ENCODE data around the gene PDE4D.
A peak's percentile ranks its signal among the peaks of the same experiment; 100 is the strongest.
"Not testable (repeated sequence)": the region's sequence is repeated elsewhere in the genome, so short reads cannot be mapped to it uniquely, and the experiment has no call there.

PDE4D gene

GRCh38 chr5:59416026-59416425 is 477.5 kb downstream of the PDE4D start:
- no peak for DNase-seq (ENCODE audit: low read depth, low spot score)
- no peak overlapping the region for H3K27ac ChIP-seq

GRCh38 chr5:59412428-59412827 is 481.1 kb downstream of the PDE4D start:
- H3K27ac ChIP-seq: no peak overlapping the region
- DNase-seq (ENCODE audit: low read depth, low spot score): no peak

DNA sequence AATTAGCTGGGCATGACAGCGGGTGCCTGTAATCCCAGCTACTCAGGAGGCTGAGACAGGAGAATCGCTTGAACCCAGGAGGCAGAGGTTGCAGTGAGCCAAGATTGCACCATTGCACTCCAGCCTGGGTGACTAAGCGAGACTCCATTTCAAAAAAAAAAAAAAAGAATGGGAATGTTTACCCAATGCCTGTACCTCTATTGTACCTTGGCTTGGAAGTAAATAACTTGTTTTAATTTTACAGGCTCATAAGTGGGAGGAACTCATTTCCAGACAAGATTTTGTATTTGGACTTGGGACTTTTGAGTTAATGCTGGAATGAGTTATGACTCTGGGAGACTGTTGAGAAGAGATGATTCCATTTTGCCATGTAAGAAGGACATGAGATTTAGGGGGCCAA is 484.5 kb downstream of the PDE4D start:
- DNase-seq (ENCODE audit: low read depth, low spot score); H3K27ac ChIP-seq: not testable (repeated sequence)

GRCh38 chr5:59407967-59408366 is 485.6 kb downstream of the PDE4D start:
- no peak for DNase-seq (ENCODE audit: low read depth, low spot score)
- H3K27ac ChIP-seq: no peak overlapping the region

DNA sequence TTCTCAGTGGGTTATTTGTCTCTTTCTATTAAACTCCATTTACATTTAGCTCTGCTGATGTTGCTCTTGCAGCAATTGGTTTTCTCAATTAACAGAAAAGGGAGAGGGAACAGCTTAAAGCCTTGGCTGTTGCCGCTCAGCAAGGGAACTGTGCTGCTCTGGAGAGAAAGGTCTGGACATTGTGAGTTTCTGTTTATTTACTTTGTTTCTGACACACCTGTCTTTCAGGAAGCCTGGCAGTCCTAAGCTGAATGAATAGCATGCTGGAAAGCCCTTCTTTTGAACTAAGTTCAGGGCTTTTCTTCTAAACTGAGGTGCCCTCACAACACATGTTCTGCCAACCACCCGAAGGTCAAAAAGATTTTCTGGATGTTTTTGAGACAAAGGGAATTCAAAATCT is 491.9 kb downstream of the PDE4D start:
- no peak overlapping the region for H3K27ac ChIP-seq
- no peak for DNase-seq (ENCODE audit: low read depth, low spot score)

DNA sequence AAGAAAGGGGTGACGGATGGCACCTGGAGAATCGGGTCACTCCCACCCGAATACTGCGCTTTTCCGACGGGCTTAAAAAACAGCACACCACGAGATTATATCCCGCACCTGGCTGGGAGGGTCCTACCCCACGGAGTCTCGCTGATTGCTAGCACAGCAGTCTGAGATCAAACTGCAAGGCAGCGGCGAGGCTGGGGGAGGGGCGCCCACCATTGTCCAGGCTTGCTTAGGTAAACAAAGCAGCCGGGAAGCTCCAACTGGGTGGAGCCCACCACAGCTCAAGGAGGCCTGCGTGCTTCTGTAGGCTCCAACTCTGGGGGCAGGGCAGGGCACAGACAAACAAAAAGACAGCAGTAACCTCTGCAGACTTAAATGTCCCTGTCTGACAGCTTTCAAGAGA is 498.6 kb downstream of the PDE4D start:
- not testable (repeated sequence) for DNase-seq (ENCODE audit: low read depth, low spot score); H3K27ac ChIP-seq

DNA sequence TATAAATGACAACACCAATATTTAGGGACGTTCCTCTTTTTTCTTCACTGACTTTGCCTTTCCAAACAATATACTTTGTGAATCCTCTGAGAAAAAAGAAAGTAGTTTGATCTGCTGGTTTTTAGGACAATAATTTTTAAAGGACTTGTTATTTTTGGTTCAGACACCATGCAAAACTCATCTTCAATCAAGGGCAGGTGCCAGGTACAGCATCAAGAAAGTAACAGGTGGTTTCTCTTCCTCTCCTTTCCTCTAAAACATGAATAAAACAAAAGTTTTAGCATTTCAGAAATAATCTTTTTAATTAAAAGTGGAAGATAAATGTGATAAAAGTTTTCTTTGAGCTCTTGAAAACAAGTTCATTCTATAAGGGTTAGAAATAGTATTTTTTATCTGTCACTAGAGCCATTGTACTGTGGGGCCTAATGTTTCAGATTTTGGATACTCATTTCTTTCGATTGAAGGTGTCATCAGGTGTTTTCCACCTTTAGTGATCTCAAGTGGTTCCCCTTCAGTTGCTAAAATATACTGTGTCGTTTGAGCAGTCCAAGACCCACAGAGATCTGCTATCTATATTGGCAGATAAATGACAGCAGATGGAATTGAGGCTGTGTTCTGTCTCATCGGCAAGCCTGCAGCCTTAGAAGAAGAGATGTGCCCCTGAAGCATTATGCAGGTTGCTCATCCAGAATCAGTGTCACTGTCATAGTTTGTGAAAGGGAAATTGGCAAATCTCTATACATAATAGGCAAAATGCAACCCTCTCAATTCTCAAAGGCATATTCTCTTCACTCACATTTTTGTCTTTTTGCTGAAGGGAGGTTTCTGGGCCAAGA is 499.7 kb downstream of the PDE4D start:
- H3K27ac ChIP-seq: no peak overlapping the region
- DNase-seq (ENCODE audit: low read depth, low spot score): no peak

DNA sequence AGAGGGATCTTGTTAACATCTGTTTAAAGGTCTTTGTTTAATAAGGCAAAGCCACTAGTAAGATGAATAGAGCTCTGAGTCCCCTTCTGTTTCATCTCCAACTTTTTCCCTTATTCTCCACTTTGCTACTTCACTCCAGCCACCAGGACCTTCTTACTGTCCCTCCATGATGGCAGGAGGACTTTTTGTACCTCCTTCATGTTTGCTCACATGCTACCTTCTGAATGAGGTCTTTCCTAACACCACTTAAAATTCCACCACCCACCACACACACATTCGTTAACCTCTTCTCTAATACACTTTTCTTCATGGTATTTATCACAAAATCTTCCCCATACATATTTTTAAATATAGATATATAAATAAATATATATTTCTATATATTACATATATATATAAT is 501.9 kb downstream of the PDE4D start:
- H3K27ac ChIP-seq: no peak overlapping the region

DNA sequence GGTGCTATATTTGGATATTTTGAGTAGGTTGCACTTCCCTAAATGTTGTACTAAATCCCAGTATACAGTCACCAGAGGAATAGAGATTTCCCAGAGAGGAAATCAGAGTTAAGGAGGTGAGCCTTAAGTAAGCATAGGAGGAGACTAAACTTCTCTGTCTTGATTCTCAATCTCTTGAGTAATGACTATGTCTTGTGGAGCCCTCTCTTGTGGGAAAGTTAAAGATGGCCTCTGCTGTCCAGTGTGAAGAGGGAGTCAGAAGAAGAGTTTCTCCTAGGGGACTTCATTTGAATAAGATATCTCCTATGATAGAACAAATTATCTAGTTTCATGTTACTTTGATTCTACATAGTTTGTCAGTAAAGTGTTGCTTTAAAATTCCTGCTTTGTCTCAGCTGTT is 502.5 kb downstream of the PDE4D start:
- H3K27ac ChIP-seq: no peak overlapping the region
- no peak for DNase-seq (ENCODE audit: low read depth, low spot score)

More for the DNA sequence above, 501.9 kb downstream of the PDE4D start:
- DNase-seq (ENCODE audit: low read depth, low spot score): no peak

DNA sequence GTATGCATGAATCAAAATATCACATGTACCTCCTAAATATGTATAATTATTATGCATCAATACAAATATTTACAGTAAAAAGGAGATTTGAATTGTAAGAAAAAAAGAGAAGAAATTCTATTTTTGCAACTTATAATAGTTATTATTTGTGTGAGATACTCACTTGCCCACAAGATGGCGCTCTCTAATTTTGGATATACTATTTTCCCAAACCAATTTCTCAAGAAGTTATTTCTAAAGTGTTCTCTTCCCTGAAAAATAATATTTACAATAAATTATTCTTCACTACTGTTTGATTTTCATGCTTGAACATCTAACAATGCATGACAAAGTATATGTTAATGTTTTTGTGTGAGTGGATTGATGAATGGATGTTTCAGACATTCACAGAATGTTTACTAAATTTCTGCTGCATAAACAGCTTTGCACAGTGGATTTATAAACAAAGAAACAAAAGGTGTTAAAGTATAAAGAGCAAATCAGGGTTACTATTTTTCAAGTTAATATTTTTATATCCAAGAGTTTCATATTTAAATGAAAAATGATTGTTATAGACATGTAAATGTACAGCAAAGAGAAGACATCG is 503.4 kb downstream of the PDE4D start:
- no peak for DNase-seq (ENCODE audit: low read depth, low spot score)
- no peak overlapping the region for H3K27ac ChIP-seq

DNA sequence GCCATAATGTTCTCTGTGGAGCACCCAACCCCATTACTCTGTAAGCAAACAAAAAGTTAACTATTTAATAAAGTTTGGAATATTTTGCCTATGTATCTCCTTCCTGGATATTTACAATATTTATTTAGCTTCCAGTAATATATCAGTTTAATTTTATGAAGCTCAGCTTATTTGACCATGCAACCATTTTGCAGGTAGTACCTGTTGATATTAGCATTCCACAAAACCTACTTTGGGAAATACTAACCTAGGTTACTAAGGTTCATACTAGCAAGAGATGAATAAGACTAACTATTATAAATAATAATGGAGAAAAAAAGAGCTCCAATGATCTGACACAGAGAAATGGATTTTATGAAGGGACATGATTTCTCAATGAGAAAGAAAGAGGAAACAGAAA is 506.4 kb downstream of the PDE4D start:
- no peak for DNase-seq (ENCODE audit: low read depth, low spot score)
- H3K27ac ChIP-seq: no peak overlapping the region

- DNase-seq (ENCODE audit: low read depth, low spot score): no peak
- no peak overlapping the region for H3K27ac ChIP-seq
These were observed 507.8 kb downstream of the PDE4D start for GRCh38 chr5:59385700-59386099.

GRCh38 chr5:59380350-59380951 is 513.1 kb downstream of the PDE4D start:
- H3K27ac ChIP-seq: no peak overlapping the region
- DNase-seq (ENCODE audit: low read depth, low spot score): peak; percentile 24

DNA sequence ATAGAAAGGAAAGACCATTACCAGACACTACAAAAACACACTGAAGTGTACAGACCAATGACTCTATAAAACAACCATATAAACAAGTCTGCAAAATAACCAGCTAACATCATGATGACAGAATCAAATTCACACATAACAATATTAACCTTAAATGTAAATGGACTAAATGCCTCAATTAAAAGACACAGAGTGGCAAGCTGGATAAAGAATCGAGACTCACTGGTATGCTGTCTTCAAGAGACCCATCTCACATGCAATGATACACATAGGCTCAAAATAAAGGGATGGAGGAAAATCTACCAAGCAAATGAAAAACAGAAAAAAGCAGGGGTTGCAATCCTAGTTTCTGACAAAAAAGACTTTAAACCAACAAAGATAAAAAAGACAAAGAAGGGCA is 519.5 kb downstream of the PDE4D start:
- not testable (repeated sequence) for DNase-seq (ENCODE audit: low read depth, low spot score); H3K27ac ChIP-seq

GRCh38 chr5:59371525-59372127 is 521.9 kb downstream of the PDE4D start:
- no peak overlapping the region for H3K27ac ChIP-seq
- DNase-seq (ENCODE audit: low read depth, low spot score): no peak

- H3K27ac ChIP-seq: no peak overlapping the region
- no peak for DNase-seq (ENCODE audit: low read depth, low spot score)
These were observed 524.6 kb downstream of the PDE4D start for GRCh38 chr5:59368951-59369350.

DNA sequence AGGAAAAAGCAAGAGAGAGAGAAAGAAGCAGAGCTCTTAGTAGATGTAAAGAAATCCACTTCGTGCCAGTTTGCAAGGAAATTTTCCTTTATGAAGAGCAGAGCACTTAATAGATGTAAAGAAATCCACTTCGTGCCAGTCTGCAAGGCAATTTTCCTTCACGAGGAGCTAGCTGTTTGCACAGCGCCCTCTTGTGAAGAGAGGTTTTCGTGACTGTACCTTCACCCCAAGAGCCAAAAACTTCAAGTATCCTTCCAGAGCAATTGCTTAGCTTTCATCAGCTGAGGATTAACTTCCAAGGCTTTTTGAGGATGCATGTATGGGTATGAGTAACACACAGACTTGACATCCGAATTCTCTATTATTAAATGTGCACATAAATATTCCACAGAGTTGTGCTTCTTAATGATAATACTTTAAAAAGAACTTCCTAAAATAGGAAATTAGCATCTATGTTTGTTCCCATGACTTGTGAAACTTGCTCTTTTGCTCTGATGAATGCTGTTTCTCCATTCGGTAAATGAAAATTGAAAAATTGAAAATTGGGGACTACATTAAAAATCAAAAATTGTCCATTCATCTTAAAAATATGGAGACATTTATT is 525.6 kb downstream of the PDE4D start:
- no peak for DNase-seq (ENCODE audit: low read depth, low spot score)
- H3K27ac ChIP-seq: no peak overlapping the region

DNA sequence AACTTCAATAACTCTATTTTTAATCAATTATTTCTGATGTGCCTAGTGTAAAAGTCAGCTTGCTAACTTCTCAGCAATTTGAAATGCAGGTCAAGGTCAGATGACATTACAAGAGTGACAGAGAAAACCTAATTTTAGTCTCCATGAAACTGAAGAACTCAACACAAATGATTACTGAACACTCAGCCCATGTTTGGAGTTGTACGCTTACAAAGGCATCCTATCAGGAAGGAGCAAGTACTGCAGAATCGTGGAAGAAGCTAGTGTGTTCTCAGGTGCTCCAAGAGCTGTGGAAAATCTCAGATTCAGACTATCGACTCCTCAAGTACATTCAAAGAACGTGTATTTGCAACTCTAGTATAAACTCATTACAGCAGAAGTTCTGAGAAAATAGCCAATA is 526.7 kb downstream of the PDE4D start:
- no peak for DNase-seq (ENCODE audit: low read depth, low spot score)
- no peak overlapping the region for H3K27ac ChIP-seq

DNA sequence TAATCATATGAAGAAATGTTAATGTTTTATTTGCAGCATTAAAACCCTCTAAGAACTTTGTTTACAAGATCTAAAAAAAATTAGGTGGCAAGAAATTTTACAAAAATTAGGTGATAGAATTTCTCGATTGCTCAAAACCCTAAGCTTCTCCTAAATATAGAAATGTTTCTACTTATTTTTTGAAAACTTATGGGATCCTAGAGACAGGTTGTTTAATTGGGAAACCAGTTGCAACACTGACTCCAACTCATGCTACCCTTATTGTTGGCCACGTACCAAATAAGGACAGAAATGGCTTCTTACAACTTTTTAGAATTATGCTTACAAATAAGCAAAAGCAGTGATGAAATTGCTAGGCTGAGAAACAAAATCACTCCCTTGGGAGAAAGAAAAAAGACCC is 531.1 kb downstream of the PDE4D start:
- no peak for DNase-seq (ENCODE audit: low read depth, low spot score)
- H3K27ac ChIP-seq: no peak overlapping the region

DNA sequence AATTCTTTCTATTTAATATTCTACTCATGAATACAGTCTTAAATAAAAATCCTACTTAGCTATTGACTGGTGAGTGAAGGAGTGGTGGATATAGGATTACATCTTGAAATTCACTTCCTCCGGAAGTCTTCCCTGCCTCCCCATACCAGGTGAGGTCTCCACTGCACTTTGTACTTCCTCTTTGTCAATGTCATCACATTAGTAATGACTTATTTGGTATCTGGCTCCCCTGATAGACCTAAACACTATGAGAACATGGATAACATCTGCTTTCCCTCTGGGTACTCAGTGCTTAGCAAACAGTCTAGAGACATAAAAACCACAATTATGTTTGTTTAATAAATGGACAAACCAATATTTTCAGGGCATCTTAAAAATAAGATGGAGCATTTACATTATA is 532.1 kb downstream of the PDE4D start:
- DNase-seq (ENCODE audit: low read depth, low spot score): no peak
- H3K27ac ChIP-seq: no peak overlapping the region

GRCh38 chr5:59360130-59360555 is 533.4 kb downstream of the PDE4D start:
- H3K27ac ChIP-seq: no peak overlapping the region
- DNase-seq (ENCODE audit: low read depth, low spot score): no peak

Data from epithelial cell of prostate (primary cell).